Stimulated activated naive CD4-positive, alpha-beta T cell treated with Interleukin-2 at 50 U/mL for 16 hours (primary cell): ENCODE results near the gene YLPM1.

Source experiments
- DNase-seq: peaks from one replicate; lab custom pipeline; 2025; lab: John Stamatoyannopoulos, UW

Gene YLPM1

DNA sequence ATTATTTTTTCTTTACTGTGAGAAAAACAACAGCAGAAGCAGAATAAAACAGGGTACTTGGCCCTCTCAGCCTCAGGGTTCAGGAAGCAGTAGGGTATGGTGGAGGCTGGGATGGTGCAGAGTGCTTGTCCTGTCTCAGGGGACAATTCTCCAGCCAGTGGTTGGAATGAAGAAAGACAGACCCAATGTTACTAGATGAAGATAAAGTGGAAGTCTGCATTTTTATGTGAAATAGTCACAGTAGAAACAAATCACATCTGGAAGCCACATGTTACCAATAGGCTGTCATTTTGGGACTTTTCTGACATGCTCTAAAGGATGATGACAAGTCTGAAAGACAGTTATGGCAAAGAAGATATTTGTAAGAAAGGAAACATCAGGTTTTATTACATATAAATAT, 80.5 kb downstream of the YLPM1 start:
- DNase-seq, result no peak

DNA sequence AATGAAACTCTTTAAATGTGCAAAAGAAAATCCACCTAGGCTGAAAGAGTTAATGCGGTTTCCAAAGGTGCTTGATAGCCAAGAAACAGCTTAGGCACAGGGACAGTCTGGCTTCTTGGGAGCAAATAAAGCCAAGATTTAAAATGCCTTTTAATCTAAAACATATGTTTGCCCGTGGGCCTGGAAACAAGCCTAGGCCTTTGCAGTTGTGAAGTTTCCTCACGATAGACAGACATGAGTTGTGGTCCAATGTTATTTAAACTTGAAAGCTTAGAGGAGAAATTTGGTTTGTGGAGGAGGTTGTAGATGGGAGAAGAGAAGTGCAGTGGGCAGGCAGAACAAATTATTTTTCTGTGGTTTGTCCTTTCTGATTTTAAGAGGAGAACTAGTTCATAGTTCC, 83.1 kb downstream of the YLPM1 start:
- DNase-seq, result no peak

DNA sequence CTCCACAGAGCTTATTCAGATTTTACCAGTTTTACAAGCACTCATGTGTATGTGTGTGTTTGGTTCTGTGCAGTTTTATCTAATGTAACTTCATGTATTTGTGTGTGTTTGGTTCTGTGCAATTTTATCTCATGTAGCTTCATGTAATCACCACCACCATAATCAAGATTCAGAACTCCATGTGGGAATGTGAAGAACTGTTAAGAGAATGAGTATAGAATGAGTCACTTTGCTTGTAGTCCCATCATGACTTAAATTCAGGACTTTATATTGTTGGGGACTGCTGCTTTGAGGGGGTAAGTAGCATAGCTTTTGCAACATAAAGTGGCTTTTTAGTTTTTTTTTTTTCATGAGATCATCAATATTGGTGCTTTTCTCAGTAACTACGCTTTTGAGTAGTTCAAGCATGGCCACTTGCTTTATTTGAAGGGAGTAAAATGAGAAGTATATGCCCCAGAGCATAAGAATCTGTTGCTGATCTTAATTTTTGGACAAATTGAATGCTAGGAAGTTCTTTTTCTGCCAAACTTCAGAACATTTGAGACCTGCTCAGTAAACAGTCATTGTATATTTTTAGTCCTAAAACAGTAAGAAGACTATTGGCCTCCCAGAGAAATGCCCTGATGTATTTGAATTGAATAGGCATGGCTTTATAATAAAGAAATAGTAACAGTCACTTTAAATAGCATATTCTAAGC, 84.0 kb downstream of the YLPM1 start:
- no peak for DNase-seq

DNA sequence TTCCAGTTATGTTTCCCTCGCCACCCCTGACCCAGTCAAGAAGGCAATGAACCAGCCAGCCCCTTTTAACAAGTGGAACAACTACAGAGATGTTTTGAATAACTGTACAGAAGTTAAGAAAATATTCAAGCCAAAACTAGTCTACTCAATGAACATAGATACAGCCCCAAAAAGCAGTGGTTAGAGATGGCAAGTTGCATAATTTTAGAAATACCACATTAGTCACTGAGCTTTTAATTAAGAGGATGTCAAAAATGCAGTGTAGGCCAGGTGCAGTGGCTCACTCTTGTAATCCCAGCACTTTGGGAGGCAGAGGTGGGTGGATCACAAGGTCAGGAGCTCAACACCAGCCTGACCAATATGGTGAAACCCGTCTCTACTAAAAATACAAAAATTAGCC, 85.7 kb downstream of the YLPM1 start:
- DNase-seq, result no peak

DNA sequence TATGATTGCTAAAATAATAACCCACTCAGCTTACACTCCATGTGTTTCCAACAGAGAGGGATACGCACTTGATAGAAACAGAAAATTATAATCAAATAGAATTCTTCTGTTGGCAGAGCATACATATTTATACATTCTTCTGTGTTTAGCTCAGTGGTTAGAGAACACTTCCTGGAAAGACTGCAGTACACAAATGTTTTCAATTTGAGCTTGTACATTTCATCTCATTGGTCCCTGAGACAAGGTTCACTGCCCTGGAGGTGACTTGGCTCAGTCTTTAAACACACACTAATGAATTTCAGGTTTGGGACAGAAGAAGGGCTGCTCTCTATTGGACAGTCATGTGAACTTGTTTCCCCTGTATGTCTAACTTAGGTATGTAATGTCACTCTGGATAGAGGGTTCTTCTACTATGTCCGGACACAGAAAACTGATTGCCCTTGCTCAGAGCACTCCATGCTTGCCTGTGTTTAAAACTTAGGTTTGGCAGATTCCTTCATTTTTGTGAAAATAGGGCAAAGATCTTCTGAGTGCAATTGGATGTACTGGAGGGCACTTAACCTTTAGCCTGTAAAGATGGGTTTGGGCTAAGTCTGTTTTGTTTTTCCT, 89.9 kb downstream of the YLPM1 start:
- DNase-seq, result no peak

DNA sequence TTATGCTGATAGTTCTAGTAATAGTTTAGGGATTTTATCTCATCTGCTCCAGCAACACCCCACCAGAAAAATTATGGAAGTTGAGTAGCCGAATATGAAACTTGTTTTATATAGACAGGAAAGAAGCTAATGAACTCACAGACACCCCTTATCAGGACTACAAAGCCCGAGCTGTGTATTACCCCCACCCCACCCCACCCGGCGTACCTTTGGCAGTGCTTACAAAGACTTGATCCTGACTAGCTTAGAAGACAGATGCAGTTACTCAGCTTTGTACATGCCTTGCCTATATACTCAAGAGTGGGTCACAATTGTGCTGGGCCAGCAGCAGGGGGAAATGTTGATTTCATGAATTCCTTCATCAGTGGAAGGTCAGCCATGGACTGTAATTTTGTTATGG, 90.5 kb downstream of the YLPM1 start:
- DNase-seq, result no peak

DNA sequence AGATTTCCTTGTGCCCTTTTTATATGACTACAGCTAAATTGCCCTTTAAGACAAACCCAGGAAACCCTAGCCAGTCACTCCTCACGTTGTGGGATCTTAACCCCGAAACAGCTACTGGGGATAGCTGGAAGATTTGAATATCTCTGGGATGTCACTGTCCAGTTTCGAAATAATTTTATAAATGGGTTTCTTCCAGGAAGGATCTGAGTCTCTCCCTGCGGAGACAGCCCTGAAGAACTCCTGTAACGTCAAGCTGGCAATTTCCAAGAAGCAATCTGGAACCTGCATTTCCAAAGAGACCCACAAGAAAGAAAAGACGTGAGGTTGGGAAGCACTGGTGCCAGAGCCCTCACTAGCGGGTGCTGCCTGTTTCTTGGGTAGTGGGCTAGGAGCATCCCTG, 91.9 kb downstream of the YLPM1 start:
- DNase-seq, result no peak

DNA sequence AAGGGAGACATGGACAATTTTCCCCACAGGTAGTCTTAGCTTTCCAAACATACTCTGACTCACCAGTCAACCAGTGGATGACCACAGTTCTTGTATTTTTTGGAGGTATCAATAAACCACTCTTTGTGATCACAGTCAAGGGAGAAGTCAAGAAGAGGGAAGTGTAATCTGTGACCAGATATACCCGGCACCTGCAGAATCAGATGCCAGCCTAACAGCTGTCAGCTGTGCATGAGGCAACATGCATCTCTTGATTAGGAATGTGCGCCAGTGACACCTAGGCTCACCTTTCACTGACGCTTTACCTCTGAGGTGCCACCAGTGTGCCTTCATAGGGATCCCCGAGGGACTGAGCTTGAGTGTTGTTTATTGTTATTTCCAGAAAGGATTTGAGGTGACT, 92.8 kb downstream of the YLPM1 start:
- no peak for DNase-seq

DNA sequence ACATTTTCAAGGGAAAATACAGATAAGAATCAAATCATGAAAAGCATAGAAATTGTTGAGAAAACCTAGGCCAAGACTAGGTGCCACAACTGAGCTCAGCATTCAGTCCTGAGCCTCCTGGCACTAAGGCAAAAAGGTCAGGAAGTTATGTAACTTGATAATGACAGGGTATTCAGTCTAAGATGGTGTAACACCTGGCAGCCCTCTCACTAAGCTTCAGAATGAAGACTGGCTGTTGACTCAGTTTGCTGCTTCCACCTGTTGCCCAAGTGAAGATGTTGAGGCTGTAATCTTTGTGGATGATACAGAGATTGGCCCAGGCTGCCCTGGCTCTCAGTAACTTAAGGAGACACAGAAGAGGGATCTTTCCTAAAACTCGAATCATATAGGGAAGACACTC, 93.2 kb downstream of the YLPM1 start:
- no peak for DNase-seq

DNA sequence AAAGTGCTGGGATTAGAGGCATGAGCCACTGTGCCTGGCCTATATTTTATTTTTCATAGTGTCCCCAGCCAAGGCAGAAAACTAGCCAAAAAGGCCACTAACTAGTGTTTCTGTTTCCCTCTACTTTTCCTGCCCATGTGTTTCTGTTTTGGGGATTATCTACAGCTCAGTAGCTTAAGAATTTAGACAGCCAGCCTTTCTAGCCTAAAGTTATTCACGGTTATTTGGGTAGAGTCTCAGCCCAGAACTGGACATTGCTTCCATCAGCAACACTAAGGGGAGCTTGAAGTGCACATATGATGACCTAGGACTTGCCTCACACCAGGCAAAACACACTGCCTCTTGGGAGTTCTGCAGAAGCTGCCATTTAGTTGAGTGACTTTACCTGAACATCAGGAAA, 94.9 kb downstream of the YLPM1 start:
- DNase-seq, result no peak

DNA sequence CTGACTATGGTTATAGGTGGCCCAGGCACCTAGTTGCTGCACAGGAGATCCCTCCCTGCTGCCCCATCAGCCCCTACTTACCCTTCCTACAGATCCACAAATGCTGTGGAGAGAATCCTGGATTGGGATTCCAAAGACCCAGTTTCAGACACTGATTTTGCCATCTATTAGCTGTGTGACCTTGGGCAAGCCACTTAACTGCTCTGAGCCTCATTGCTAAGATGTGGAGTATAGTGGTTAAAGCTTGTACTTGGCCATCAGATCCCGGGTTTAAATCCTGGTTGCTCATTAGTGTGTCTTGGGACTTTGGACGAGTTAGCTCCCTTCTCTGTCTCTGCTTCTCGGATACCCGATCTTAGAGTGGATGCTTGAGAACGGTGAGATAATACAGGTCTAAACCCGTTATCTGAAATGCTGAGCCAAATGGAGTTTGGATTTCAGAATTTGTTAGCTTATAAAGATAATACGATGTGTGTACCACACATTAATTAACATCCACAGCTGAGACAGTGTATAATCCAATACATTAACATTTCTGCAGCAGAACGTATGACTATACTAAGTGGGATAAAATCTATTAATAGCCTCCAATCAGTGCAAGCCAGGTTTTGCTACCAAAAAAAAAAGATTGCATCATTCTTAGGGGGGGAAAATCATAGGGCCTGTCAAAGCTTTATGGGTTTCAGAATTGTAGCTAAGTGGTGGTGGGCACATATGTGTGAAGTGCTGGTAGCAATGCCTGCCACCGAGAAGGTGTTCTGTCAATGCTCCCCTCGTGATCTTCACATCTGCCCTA, 96.8 kb downstream of the YLPM1 start:
- no peak for DNase-seq

DNA sequence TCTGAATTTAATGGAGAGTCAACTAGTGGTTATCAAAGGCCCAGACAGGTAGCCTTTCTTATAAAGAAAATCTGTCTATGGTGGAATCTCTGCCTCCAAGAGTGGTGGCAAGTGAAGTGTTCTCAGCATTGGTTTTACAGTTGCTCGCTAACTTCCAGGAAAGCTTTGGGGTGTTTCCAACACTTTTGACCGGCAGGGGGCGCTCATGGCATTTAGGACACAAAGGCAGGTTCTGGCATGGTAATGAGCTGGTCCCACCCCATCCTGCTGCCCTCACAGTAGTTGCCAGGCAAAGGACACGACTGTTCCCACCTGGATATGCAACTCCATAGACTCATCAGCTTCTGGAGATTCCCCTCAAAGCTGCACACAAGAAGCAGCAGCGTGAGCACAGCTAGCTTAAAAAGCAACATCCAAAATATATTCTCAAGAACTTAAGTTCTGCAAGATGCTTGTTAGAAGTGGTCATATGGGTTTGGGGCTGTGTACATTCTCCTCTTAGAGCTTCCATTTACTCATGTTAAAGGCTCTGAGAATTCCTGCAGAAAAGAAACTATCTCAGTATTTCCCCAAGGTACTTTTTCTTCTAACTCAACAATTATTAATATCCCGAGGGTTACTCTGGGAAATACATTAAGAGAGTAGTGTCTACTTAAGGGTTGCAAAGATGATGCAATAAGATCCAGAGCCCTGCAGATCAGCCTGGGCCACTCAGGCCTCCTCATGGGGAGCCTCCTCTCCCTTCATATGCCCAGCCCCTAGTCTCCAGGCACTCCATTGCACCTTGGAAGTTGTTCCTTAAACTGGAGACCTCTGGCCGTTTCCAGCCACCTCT, 98.0 kb downstream of the YLPM1 start:
- peak; percentile 86 for DNase-seq

DNA sequence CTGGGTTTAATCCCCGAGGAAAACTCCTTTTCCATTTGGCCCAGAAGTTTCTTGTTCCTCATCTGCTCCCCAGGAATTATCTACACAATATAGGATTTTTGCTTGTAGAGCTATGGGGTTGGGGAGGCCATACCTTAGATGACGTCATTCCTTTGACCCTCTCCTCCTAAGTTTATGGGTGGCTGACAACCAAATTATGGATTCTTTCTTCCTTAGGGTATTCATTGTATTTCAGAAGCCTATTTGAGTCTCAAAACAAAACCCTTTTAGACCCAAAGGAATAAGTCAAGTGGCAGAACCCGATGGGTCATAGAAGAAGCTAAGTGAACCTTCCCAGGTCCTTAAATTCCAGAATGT, 98.6 kb downstream of the YLPM1 start:
- DNase-seq, result no peak

DNA sequence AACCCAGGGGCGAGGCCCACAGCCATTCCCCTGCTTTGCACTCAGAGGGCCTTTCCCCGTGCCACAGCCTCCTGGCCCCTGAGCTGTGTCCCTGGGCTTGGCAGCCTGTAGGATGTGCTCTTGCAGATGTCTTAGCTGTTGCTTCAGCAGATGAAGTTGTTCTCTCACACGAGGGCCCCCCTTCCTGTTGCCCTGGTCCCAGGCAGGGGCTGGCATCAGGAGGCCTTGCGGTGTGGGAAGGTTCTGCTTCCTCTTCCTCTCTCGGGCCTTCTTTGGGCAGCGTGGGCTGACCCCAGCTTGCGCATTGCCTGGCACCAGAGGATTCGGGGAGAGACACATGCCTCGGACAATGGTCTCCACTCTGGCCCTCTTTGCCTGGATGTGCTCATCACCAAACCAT, 100.2 kb downstream of the YLPM1 start:
- no peak for DNase-seq

DNA sequence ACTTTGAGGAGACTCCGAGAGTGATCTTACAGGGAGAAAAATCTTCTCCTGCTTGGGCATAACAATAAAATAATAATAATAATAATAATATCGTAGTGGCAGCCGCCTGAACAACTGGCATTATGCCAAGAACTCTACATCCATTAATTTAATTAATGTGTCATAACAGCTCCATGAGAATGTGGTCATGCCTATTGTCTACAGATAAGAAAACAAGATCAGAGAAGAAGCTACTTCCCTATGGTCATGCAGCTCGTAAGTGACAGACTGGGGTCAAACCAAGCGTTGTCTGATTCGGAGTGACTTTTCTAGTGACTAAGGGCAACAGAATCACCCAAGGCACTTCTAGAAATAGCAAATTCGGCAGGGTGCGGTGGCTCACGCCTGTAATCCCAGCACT, 101.1 kb downstream of the YLPM1 start:
- DNase-seq, result no peak

DNA sequence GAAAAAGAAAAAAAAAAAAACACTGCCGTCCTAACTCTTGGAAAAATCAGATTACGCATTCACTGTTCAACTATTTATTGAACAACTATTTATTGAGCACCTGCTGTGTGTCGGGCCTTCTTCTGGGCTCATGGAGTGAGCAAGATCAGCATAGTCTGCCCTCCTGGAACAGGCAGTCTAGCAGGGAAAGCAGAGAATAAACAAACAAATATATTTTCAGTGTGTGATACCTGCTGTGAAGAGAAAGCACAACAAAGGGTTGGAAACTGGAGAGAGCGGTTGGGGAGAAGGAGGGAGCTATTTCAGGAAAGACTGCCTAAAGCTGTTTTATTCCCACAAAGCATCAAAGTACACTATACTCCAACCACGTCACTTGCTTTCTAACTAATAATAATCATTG, 102.0 kb downstream of the YLPM1 start:
- no peak for DNase-seq

DNA sequence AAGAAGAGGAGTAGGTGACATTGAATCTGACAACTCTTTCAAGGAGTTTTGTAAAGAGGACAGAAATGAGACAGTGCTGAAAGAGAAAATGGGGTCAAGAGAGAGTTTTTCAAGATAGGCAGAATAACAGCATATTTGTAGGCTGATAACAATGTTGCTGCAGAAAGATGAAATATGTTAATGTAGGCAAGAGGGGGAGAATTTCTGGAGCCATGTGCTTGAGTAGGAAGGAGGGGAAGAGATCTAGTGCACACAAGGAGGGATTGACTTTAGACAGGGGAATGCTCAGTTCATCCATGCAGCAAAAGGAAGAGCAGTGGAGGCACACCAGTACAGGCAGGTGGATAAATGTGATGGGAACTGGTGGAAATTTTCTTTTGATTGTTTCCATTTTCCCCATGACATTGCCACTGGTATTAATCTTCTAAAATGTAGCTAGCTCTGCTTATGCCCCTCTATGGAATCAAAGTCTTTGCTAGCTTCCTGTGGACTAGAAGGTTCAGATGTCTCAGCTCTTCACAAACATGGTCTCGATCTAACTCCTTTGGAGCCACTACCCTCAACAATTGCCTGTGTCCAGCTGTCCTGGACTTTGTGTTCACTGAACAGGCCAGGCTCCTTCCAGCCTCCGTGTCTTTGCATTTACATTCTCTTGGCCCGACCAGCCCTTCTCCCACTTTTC, 103.7 kb downstream of the YLPM1 start:
- DNase-seq, result no peak

DNA sequence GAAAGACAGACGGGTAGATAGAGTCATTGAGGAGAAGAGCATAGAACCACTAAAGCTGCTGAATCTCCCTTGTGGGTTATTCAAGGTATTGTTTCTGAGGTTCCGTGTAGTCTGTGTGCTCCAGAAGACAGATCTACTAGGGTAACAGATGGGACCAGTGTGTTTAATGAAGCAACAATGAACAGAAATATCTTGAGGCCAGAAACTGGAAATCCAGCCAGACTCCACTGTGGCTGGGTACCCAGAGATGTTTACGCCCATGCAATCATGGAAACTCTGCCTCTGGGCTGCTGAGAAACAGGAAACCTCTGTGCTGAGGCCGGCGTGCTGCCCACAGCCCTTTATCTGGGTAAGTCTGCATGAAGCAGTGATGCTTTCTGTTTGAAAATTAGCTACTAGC, 104.6 kb downstream of the YLPM1 start:
- DNase-seq, result peak; percentile 33

DNA sequence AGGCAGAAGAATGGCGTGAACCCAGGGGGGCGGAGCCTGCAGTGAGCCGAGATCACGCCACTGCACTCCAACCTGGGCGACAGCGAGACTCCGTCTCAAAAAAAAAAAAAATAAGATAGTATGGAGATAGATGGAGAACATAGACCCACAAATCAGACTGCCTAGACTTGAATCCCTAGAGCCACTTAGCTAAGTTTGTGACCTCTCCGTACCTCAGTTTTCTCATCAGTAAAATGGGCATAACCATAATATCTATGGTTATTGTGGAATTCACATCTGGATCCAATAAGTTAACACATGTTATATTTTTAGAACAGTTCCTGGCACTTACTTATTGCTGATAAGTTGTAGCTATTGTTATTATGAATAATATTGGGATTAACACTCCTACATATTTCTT, 105.6 kb downstream of the YLPM1 start:
- DNase-seq, result no peak

DNA sequence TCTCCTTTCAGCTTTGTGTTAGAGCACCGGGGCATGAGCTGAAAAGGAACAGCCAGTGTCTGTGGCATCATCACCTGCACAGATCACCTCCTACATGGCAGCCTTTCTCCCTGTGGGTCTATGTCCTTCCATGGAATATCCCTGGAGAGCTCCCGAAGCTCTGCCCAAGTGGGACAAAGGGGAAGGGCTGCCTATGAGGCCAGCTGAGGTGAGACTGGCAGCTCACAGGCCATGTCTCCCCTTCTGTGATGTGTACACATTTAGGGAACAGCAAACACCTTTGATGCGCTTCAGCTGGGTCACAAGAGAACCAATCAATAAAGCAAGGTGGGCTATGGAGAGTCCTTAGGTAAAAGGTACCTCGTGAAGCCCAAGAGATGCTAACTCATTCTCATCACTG, 108.7 kb downstream of the YLPM1 start:
- no peak for DNase-seq

DNA sequence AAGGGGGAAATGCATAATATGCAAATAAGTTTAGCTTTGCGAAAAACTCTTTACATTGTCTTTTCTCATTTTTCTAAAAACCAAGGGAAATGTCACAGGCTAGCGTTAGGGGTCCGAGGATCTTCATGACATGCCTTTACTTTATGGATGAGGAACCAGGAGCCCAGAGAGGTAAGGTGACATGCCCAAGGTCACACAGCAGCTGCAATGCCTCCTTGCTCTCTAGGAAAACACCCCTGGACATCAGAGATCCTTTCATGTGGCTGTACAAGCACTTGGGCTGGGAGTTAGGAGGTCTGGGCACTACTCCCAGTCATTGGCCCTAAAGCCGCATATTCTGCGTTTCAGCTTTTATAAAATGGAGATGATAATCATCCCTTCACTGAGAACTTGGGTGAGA, 112.1 kb downstream of the YLPM1 start:
- DNase-seq, result no peak
